GM23338 (cell line): Measurements from ENCODE around the gene RIMS3. TPM values are rescaled to one million over a fixed set of nuclear protein-coding genes. Genes with fewer than 3 reads are reported as not detected.

Experiments used
- ETS1 ChIP-seq: IDR thresholded peaks from 2 replicates; pipeline ENCODE4 v1.6.1; 2016; ENCODE audit warnings: antibody characterized with exemption
- EZH2phosphoT487 ChIP-seq: fragments of 200-600 bp; sonication (generic); IDR thresholded peaks from one replicate; pipeline ENCODE4 v1.8.1; 2018; ENCODE audit warnings: antibody characterized with exemption; ENCODE audit not compliant: unreplicated experiment
- JUNB ChIP-seq: IDR thresholded peaks from one replicate; pipeline ENCODE4 v1.6.1; 2016; ENCODE audit warnings: antibody characterized with exemption; ENCODE audit not compliant: unreplicated experiment
- NANOG ChIP-seq: IDR thresholded peaks from 2 replicates; pipeline ENCODE4 v1.6.1; 2016; ENCODE audit warnings: antibody characterized with exemption, borderline replicate concordance
- POLR2AphosphoS5 ChIP-seq: IDR thresholded peaks from 2 replicates; pipeline ENCODE4 v1.6.1; 2016; ENCODE audit warnings: antibody characterized with exemption, low read depth
- REST ChIP-seq: IDR thresholded peaks from one replicate; pipeline ENCODE4 v1.6.1; 2018; ENCODE audit warnings: antibody characterized with exemption; ENCODE audit not compliant: unreplicated experiment
- STAT1 ChIP-seq: IDR thresholded peaks from one replicate; pipeline ENCODE4 v1.6.1; 2016; ENCODE audit warnings: antibody characterized with exemption; ENCODE audit not compliant: unreplicated experiment
- ZNF114 ChIP-seq: fragments of 250-450 bp; sonication (Bioruptor Pico); IDR thresholded peaks from 2 replicates; pipeline ENCODE4 v1.5.0; 2020; ENCODE audit warnings: mild to moderate bottlenecking, moderate library complexity
- ZNF331 ChIP-seq: fragments of 250-450 bp; sonication (Bioruptor Pico); IDR thresholded peaks from 2 replicates; pipeline ENCODE4 v1.5.0; 2020; ENCODE audit warnings: low read depth, mild to moderate bottlenecking, moderate library complexity
- ZNF462 ChIP-seq: fragments of 250-450 bp; sonication (Bioruptor Pico); IDR thresholded peaks from 2 replicates; pipeline ENCODE4 v1.5.0; 2020; ENCODE audit warnings: mild to moderate bottlenecking, moderate library complexity
- polyA plus RNA-seq: library from polyadenylated mRNA; unstranded; fragments of >200 nt; fragmentation: Nextera tagmentation; extraction: Ambion mirVana; gene quantifications from 2 replicates; pipeline ENCODE4 v1.2.1, GENCODE V29; 2016
- total RNA-seq: library from RNA; depleted of rRNA; stranded (reverse); fragments of >200 nt; shearing (Covaris generic); gene quantifications from 2 replicates; pipeline ENCODE4 v1.2.3, GENCODE V29; 2014

RIMS3 gene
- total and polyA plus RNA-seq, 2 experiments from 2014 or later: 8.7 to 27.2 TPM

GRCh38 chr1:40706626-40707025, 41.1 kb upstream of the RIMS3 start (continued):
- TF ChIP-seq ZNF462 (no peak), ETS1 (no peak), STAT1 (no peak), ZNF114 (CRISPR knock-in tag) (no peak), POLR2AphosphoS5 (no peak), REST (no peak), EZH2phosphoT487 (no peak), JUNB (no peak), ZNF331 (CRISPR knock-in tag) (no peak), NANOG (no peak)
